B cell (primary cell): ENCODE measurements around the gene PPIP5K1.

Experiments used
- EZH2 ChIP-seq: IDR thresholded peaks from 2 replicates; pipeline ENCODE4 v1.6.1; 2012; ENCODE audit warnings: borderline replicate concordance, low read depth, mild to moderate bottlenecking, moderate library complexity, low read length; ENCODE audit not compliant: insufficient read depth, poor library complexity, severe bottlenecking
- TF ChIP-seq, protein P1 (sequence below): fragments of 200-600 bp; IDR thresholded peaks from one replicate; pipeline ENCODE4 v1.8.0; 2022; ENCODE audit warnings: antibody characterized with exemption, mild to moderate bottlenecking

DNA sequence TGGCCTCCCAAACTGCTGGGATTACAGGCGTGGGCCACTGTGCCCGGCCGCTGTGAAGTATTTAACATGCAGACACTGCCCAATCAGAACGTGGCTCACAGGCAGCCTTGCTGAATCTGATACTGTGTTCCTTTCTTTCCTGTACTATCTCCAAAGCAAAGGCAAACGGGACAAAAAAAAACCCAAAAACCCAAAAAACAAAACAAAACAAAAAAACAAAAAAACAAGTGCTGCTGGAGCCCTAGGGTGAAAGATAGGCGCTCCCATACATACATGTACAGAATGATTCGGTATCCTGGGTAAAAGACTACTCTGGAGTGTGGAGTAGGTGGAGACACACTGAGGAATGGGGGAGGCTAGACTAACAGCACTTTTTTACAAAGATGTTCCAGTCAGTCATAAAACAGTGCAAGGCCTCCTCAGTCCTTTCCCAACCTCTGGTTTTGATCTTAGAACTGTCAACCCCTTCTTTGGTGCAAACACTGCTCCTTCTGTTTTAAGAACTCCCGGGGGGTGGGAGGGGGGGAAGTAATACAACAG, 80.3 kb downstream of the PPIP5K1 start:
- TF ChIP-seq, protein P1, sequence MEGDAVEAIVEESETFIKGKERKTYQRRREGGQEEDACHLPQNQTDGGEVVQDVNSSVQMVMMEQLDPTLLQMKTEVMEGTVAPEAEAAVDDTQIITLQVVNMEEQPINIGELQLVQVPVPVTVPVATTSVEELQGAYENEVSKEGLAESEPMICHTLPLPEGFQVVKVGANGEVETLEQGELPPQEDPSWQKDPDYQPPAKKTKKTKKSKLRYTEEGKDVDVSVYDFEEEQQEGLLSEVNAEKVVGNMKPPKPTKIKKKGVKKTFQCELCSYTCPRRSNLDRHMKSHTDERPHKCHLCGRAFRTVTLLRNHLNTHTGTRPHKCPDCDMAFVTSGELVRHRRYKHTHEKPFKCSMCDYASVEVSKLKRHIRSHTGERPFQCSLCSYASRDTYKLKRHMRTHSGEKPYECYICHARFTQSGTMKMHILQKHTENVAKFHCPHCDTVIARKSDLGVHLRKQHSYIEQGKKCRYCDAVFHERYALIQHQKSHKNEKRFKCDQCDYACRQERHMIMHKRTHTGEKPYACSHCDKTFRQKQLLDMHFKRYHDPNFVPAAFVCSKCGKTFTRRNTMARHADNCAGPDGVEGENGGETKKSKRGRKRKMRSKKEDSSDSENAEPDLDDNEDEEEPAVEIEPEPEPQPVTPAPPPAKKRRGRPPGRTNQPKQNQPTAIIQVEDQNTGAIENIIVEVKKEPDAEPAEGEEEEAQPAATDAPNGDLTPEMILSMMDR: no peak
- no peak for TF ChIP-seq EZH2
